SK-N-DZ (cell line): Measurements from ENCODE around the gene LETM1.

Experiments used
- DNase-seq: peaks from one replicate; pipeline ENCODE4 v3.0.0-alpha.2; 2015; ENCODE audit warnings: low spot score

Gene LETM1

GRCh38 chr4:1807332-1807777, 48.6 kb downstream of the LETM1 start:
- no peak for DNase-seq

GRCh38 chr4:1806596-1807331, 49.2 kb downstream of the LETM1 start:
- DNase-seq = no peak

GRCh38 chr4:1806223-1806564, 49.8 kb downstream of the LETM1 start:
- DNase-seq = no peak

GRCh38 chr4:1805493-1806222, 50.3 kb downstream of the LETM1 start:
- no peak for DNase-seq

GRCh38 chr4:1804638-1805492, 51.1 kb downstream of the LETM1 start:
- DNase-seq = no peak

- no peak for DNase-seq
Measured at GRCh38 chr4:1803523-1804423, 52.2 kb downstream of the LETM1 start.

GRCh38 chr4:1802720-1803522, 53.0 kb downstream of the LETM1 start:
- no peak for DNase-seq

- no peak for DNase-seq
Measured at GRCh38 chr4:1802151-1802715, 53.7 kb downstream of the LETM1 start.

- DNase-seq = no peak
Measured at GRCh38 chr4:1801286-1801958, 54.5 kb downstream of the LETM1 start.

GRCh38 chr4:1800805-1801204, 55.2 kb downstream of the LETM1 start:
- no peak for DNase-seq

- DNase-seq = no peak
Measured at GRCh38 chr4:1799387-1800375, 56.3 kb downstream of the LETM1 start.

GRCh38 chr4:1798580-1799386, 57.2 kb downstream of the LETM1 start:
- no peak for DNase-seq

GRCh38 chr4:1797861-1798579, 57.9 kb downstream of the LETM1 start:
- DNase-seq = no peak

GRCh38 chr4:1797298-1797860, 58.6 kb downstream of the LETM1 start:
- DNase-seq = no peak

GRCh38 chr4:1796486-1797204, 59.3 kb downstream of the LETM1 start:
- no peak for DNase-seq
